ENCODE results near the gene SLC45A2.

DNA sequence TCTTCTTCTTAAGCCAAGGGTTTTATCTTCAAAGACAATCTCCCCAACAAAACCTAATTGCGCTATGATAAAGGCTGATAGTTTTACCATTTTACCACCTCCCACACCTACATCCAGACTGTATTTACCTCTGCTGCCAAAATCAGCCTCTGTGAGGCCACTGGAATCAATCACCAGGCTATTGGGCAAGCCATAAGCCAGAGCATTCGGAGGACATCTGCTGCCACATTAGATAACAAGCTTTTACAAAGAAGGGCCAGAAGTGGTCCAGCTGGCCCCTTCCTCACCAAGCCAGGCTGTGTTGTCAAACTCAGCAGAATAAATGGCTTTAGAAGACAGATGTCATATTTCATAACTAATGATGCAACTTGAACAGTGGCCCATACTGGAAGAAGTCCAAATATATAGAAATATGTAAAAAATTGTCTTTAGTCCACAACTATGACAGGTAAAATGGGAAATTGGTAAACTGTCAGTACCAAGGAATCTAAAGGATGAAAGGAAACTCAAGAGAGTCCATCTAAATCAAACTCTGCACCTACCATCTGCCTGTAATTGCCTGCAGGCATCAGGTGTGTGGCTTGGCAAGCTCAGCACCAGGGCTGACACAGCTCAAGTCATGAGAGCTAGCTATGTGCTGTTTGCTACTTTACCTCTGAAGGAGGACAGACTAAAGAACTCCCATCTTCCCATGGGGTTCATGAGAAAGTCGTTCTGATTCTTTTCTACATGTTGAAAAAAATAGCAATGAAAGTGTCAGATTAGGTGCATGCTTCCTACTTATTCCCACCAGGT lies 16.1 kb downstream of the SLC45A2 start:
- TF ChIP-seq, protein P1, sequence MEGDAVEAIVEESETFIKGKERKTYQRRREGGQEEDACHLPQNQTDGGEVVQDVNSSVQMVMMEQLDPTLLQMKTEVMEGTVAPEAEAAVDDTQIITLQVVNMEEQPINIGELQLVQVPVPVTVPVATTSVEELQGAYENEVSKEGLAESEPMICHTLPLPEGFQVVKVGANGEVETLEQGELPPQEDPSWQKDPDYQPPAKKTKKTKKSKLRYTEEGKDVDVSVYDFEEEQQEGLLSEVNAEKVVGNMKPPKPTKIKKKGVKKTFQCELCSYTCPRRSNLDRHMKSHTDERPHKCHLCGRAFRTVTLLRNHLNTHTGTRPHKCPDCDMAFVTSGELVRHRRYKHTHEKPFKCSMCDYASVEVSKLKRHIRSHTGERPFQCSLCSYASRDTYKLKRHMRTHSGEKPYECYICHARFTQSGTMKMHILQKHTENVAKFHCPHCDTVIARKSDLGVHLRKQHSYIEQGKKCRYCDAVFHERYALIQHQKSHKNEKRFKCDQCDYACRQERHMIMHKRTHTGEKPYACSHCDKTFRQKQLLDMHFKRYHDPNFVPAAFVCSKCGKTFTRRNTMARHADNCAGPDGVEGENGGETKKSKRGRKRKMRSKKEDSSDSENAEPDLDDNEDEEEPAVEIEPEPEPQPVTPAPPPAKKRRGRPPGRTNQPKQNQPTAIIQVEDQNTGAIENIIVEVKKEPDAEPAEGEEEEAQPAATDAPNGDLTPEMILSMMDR (IDR thresholded peaks at IDR 0.05), result no peak
- TF ChIP-seq POLR2A (IDR thresholded peaks at IDR 0.05), result no peak
- TF ChIP-seq POLR2AphosphoS5 (IDR thresholded peaks at IDR 0.05), result no peak

All from breast epithelium (tissue), 3 donors.